Measurements from ENCODE around the gene EYS. TPM values are rescaled to one million over a fixed set of nuclear protein-coding genes. Genes with fewer than 3 reads are reported as not detected.

Gene EYS
- total RNA-seq, 1 experiment from 2014 or later, result not detected

- H3K4me3 ChIP-seq, result no peak overlapping the region
- DNase-seq, result no peak
- peaks cover 13% of the 10 kb centered on the region for H3K36me3 ChIP-seq
- H3K9me3 ChIP-seq, result no peaks in the 10 kb centered on the region
- no peaks in the 10 kb centered on the region for H3K27me3 ChIP-seq
Measured at GRCh38 chr6:63705707-63706106, 2001.3 kb downstream of the EYS start.

- Histone ChIP-seq H3K9me3 (no peaks in the 10 kb centered on the region), H3K4me3 (no peak overlapping the region), H3K27me3 (no peaks in the 10 kb centered on the region), H3K36me3 (no peaks in the 10 kb centered on the region; the same call in 1 of the 2 replicates)
- DNase-seq, result no peak
Measured at GRCh38 chr6:63690221-63690620, 2016.8 kb downstream of the EYS start.

GRCh38 chr6:63689421-63689820, 2017.6 kb downstream of the EYS start:
- no peak for DNase-seq
- Histone ChIP-seq H3K27me3 (no peaks in the 10 kb centered on the region), H3K4me3 (no peak overlapping the region), H3K9me3 (no peaks in the 10 kb centered on the region), H3K36me3 (peaks cover 2% of the 10 kb centered on the region; the same call in 1 of the 2 replicates)

- H3K4me3 ChIP-seq, result no peak overlapping the region
- H3K9me3 ChIP-seq, result no peaks in the 10 kb centered on the region
- DNase-seq, result no peak
- H3K36me3 ChIP-seq, result peaks cover 2% of the 10 kb centered on the region; the same call in 1 of the 2 replicates
- H3K27me3 ChIP-seq, result no peaks in the 10 kb centered on the region
Measured at GRCh38 chr6:63685446-63686379, 2021.3 kb downstream of the EYS start.

GRCh38 chr6:63683071-63683603, 2023.9 kb downstream of the EYS start:
- no peak overlapping the region for H3K4me3 ChIP-seq

GRCh38 chr6:63677282-63677681, 2029.7 kb downstream of the EYS start:
- no peaks in the 10 kb centered on the region for H3K36me3 ChIP-seq
- H3K9me3 ChIP-seq, result no peaks in the 10 kb centered on the region
- no peak for DNase-seq
- no peak overlapping the region for H3K4me3 ChIP-seq
- H3K27me3 ChIP-seq, result no peaks in the 10 kb centered on the region

More at GRCh38 chr6:63683071-63683603, 2023.9 kb downstream of the EYS start:
- H3K36me3 ChIP-seq, result peaks cover 2% of the 10 kb centered on the region; the same call in 1 of the 2 replicates
- no peaks in the 10 kb centered on the region for H3K9me3 ChIP-seq
- H3K27me3 ChIP-seq, result no peaks in the 10 kb centered on the region
- DNase-seq, result no peak

GRCh38 chr6:63676412-63677114, 2030.5 kb downstream of the EYS start:
- DNase-seq, result no peak
- Histone ChIP-seq H3K27me3 (no peaks in the 10 kb centered on the region), H3K9me3 (no peaks in the 10 kb centered on the region)

GRCh38 chr6:63675138-63675537, 2031.9 kb downstream of the EYS start:
- Histone ChIP-seq H3K9me3 (no peaks in the 10 kb centered on the region), H3K4me3 (no peak overlapping the region), H3K36me3 (no peaks in the 10 kb centered on the region), H3K27me3 (no peaks in the 10 kb centered on the region)
- no peak for DNase-seq

More at GRCh38 chr6:63676412-63677114, 2030.5 kb downstream of the EYS start:
- no peak overlapping the region for H3K4me3 ChIP-seq
- H3K36me3 ChIP-seq, result no peaks in the 10 kb centered on the region

GRCh38 chr6:63674635-63675034, 2032.4 kb downstream of the EYS start:
- H3K27me3 ChIP-seq, result no peaks in the 10 kb centered on the region
- no peak for DNase-seq
- H3K4me3 ChIP-seq, result no peak overlapping the region
- H3K9me3 ChIP-seq, result no peaks in the 10 kb centered on the region
- H3K36me3 ChIP-seq, result no peaks in the 10 kb centered on the region

- Histone ChIP-seq H3K4me3 (no peak overlapping the region), H3K36me3 (no peaks in the 10 kb centered on the region), H3K27me3 (no peaks in the 10 kb centered on the region), H3K9me3 (no peaks in the 10 kb centered on the region)
- no peak for DNase-seq
Measured at GRCh38 chr6:63673692-63674091, 2033.3 kb downstream of the EYS start.

GRCh38 chr6:63672582-63673129, 2034.4 kb downstream of the EYS start:
- no peaks in the 10 kb centered on the region for H3K36me3 ChIP-seq
- no peak overlapping the region for H3K4me3 ChIP-seq
- DNase-seq, result no peak
- no peaks in the 10 kb centered on the region for H3K27me3 ChIP-seq
- H3K9me3 ChIP-seq, result no peaks in the 10 kb centered on the region

- Histone ChIP-seq H3K9me3 (no peaks in the 10 kb centered on the region), H3K36me3 (no peaks in the 10 kb centered on the region), H3K27me3 (no peaks in the 10 kb centered on the region), H3K4me3 (no peak overlapping the region)
- DNase-seq, result no peak
Measured at GRCh38 chr6:63671098-63671754, 2035.8 kb downstream of the EYS start.
